GM11168 (cell line): ENCODE data around the gene HINT1.
"Not testable (repeated sequence)": the region's sequence is repeated elsewhere in the genome, so short reads cannot be mapped to it uniquely, and the experiment has no call there.

Experiments used
- in situ Hi-C: fragments of 300-500 bp; cut with MboI; formaldehyde crosslinking; loops from one replicate; pipeline ENCODE4 v1.12.0; 2022; ENCODE audit warnings: low sequenced_read_pairs; ENCODE audit not compliant: unreplicated experiment

Gene HINT1

GRCh38 chr5:131165119-131165727, at the start of gene HINT1:
Gene HINT1, minus strand, starts transcription at chr5:131165256. Its CDS starts 51 bp downstream, at chr5:131165205.
- in situ Hi-C loops, result loop anchor here (10.0 kb wide), 2 partner anchors 110 to 250 kb away; no protein-coding TSS in a partner anchor

- in situ Hi-C loops, result no loop called here
Measured at GRCh38 chr5:131214609-131215227, 49.7 kb upstream of the HINT1 start.

- in situ Hi-C loops, result no loop called here
Measured at GRCh38 chr5:131212471-131213021, 47.5 kb upstream of the HINT1 start.

GRCh38 chr5:131211669-131212068, 46.6 kb upstream of the HINT1 start:
- in situ Hi-C loops, result no loop called here

GRCh38 chr5:131210151-131210510, 45.1 kb upstream of the HINT1 start:
- in situ Hi-C loops, result no loop called here

GRCh38 chr5:131209506-131210150, 44.6 kb upstream of the HINT1 start:
- in situ Hi-C loops, result no loop called here

- in situ Hi-C loops, result no loop called here
Measured at GRCh38 chr5:131209175-131209505, 44.1 kb upstream of the HINT1 start.

GRCh38 chr5:131206772-131207171, 41.7 kb upstream of the HINT1 start:
- in situ Hi-C loops, result no loop called here

- in situ Hi-C loops, result no loop called here
Measured at GRCh38 chr5:131206061-131206460, 41.0 kb upstream of the HINT1 start.

GRCh38 chr5:131204964-131205363, 39.9 kb upstream of the HINT1 start:
- in situ Hi-C loops, result no loop called here

- in situ Hi-C loops, result no loop called here
Measured at GRCh38 chr5:131200560-131200959, 35.5 kb upstream of the HINT1 start.

GRCh38 chr5:131198625-131199024, 33.6 kb upstream of the HINT1 start:
- in situ Hi-C loops, result no loop called here

- in situ Hi-C loops, result no loop called here
Measured at GRCh38 chr5:131196331-131196730, 31.3 kb upstream of the HINT1 start.

- in situ Hi-C loops, result no loop called here
Measured at GRCh38 chr5:131195696-131196095, 30.6 kb upstream of the HINT1 start.

- in situ Hi-C loops, result no loop called here
Measured at GRCh38 chr5:131194725-131195124, 29.7 kb upstream of the HINT1 start.

- in situ Hi-C loops, result not testable (repeated sequence)
Measured at GRCh38 chr5:131193897-131194296, 28.8 kb upstream of the HINT1 start.

GRCh38 chr5:131193106-131193505, 28.1 kb upstream of the HINT1 start:
- in situ Hi-C loops, result no loop called here

GRCh38 chr5:131186561-131187256, 21.7 kb upstream of the HINT1 start:
- in situ Hi-C loops, result no loop called here

- in situ Hi-C loops, result no loop called here
Measured at GRCh38 chr5:131185523-131186104, 20.6 kb upstream of the HINT1 start.

- in situ Hi-C loops, result no loop called here
Measured at GRCh38 chr5:131182839-131183238, 17.8 kb upstream of the HINT1 start.

- in situ Hi-C loops, result no loop called here
Measured at GRCh38 chr5:131180407-131180806, 15.4 kb upstream of the HINT1 start.
